HCT116 (cell line): ENCODE results near the gene RNASEH2A. TPM values are rescaled to one million over a fixed set of nuclear protein-coding genes. Genes with fewer than 3 reads are reported as not detected.

Source experiments
- ATAC-seq: fragments of 200-7000 bp; cut with Tn5 transposase; 2 replicates; pipeline ENCODE4 v1.9.1; 2020; ENCODE audit warnings: mild to moderate bottlenecking, moderate library complexity
- BruUV-seq: library from RNA; stranded (reverse); fragments of 400-500 nt; replicated peaks from 2 replicates; lab custom pipeline; 2021; lab: Mats Ljungman, UMichigan
- CTCF ChIA-PET: fragments of 300-600 bp; sonication (Branson Sonifier 250); formaldehyde crosslinking; loops from one replicate; lab custom pipeline; 2021; ENCODE audit warnings: antibody characterized with exemption; lab: Charles Lee
- POLR2A ChIA-PET: fragments of 300-600, 350-600 bp; sonication (Branson Sonifier 250); formaldehyde crosslinking; loops from one replicate; lab custom pipeline; 2021; ENCODE audit warnings: antibody characterized with exemption; lab: Charles Lee
- RAD21 ChIA-PET, 2 experiments: fragments of 300-600 bp; sonication (Branson Sonifier 250); formaldehyde crosslinking; loops; one replicate each; lab custom pipeline; 2023; ENCODE audit warnings: low total read pairs in 2 of 2; ENCODE audit not compliant: uncharacterized antibody in 2 of 2, unreplicated experiment in 2 of 2, low non-redundant PET in 1 of 2; lab: Charles Lee
- DNase-seq: peaks from one replicate; pipeline ENCODE4 v3.0.0-alpha.2; 2010; ENCODE audit warnings: low read depth, low spot score
- H2AFZ ChIP-seq: fragments of 200-600 bp; shearing (Covaris generic), sonication (generic); 2 replicates; pipeline ENCODE4 v1.6.1; 2017; ENCODE audit warnings: low read depth, mixed run types, mixed read lengths, antibody characterized with exemption, low read length; ENCODE audit not compliant: poor library complexity, severe bottlenecking
- H3K27ac ChIP-seq: 2 replicates; pipeline ENCODE4 v1.5.1; 2012; ENCODE audit warnings: low read depth, low read length
- H3K27me3 ChIP-seq: fragments of 200-600 bp; sonication (generic); 2 replicates; pipeline ENCODE4 v1.6.1; 2016; ENCODE audit warnings: mixed run types, low read length, mixed read lengths; ENCODE audit not compliant: insufficient read depth
- H3K36me3 ChIP-seq, 2 experiments: fragments of 200-500 bp in 1 of 2; fragments of 200-600 bp in 1 of 2; sonication (Bioruptor generic) in 1 of 2; sonication (generic) in 1 of 2; 2 replicates each; pipeline versions ENCODE4 v1.5.1 to v1.6.1; 2014 to 2016; ENCODE audit warnings: low read length in 2 of 2, inconsistent platforms in 1 of 2, mixed read lengths in 1 of 2, mixed run types in 1 of 2; ENCODE audit not compliant: insufficient read depth in 2 of 2, control insufficient read depth in 1 of 2
- H3K4me1 ChIP-seq, 2 experiments: fragments of 200-600 bp in 1 of 2; sonication (generic) in 1 of 2; 2 replicates each; pipeline versions ENCODE4 v1.5.1 to v1.6.1; 2012 to 2017; ENCODE audit warnings: low read length in 2 of 2, inconsistent platforms in 1 of 2, mild to moderate bottlenecking in 1 of 2, mixed read lengths in 1 of 2, mixed run types in 1 of 2, moderate library complexity in 1 of 2; ENCODE audit not compliant: insufficient read depth in 2 of 2, control insufficient read depth in 1 of 2
- H3K4me2 ChIP-seq: fragments of 200-600 bp; sonication (generic); 2 replicates; pipeline ENCODE4 v1.6.1; 2017; ENCODE audit warnings: mixed run types, low read length, mixed read lengths
- H3K4me3 ChIP-seq, 2 experiments: fragments of 200-600 bp in 1 of 2; sonication (generic) in 1 of 2; replicated peaks in 1 of 2; 2 replicates each; pipeline ENCODE4 v1.5.1; 2011 to 2016; ENCODE audit warnings: low read length in 2 of 2, control low read depth in 1 of 2, low read depth in 1 of 2, mild to moderate bottlenecking in 1 of 2, mixed read lengths in 1 of 2, mixed run types in 1 of 2
- H3K79me2 ChIP-seq: fragments of 200-600 bp; sonication (generic); 2 replicates; pipeline ENCODE4 v1.6.1; 2017; ENCODE audit warnings: mild to moderate bottlenecking, mixed run types, low read length, moderate library complexity, mixed read lengths; ENCODE audit not compliant: insufficient read depth
- H3K9ac ChIP-seq: fragments of 200-600 bp; sonication (generic); 2 replicates; pipeline ENCODE4 v1.6.1; 2016; ENCODE audit warnings: low read length, mixed read lengths
- H3K9me2 ChIP-seq: fragments of 200-600 bp; sonication (generic), shearing (Covaris generic); 2 replicates; pipeline ENCODE4 v1.6.1; 2017; ENCODE audit warnings: mixed run types, mild to moderate bottlenecking, moderate library complexity; ENCODE audit not compliant: insufficient read depth
- H3K9me3 ChIP-seq, 2 experiments: fragments of 200-500 bp in 1 of 2; fragments of 200-600 bp in 1 of 2; sonication (Bioruptor generic) in 1 of 2; sonication (generic) in 1 of 2; 2 replicates each; pipeline ENCODE4 v1.6.1; 2014 to 2017; ENCODE audit warnings: low read length in 2 of 2, mixed read lengths in 2 of 2, inconsistent platforms in 1 of 2, low read depth in 1 of 2, mild to moderate bottlenecking in 1 of 2, mixed run types in 1 of 2, moderate library complexity in 1 of 2; ENCODE audit not compliant: control insufficient read depth in 1 of 2, insufficient read depth in 1 of 2
- H4K20me1 ChIP-seq: fragments of 200-600 bp; sonication (generic), shearing (Covaris generic); 2 replicates; pipeline ENCODE4 v1.6.1; 2017; ENCODE audit warnings: mixed run types, mild to moderate bottlenecking, moderate library complexity; ENCODE audit not compliant: insufficient read depth
- CEBPB ChIP-seq: IDR thresholded peaks from 2 replicates; pipeline ENCODE4 v1.6.1; 2012; ENCODE audit warnings: low read depth
- EGR1 ChIP-seq: IDR thresholded peaks from 2 replicates; pipeline ENCODE4 v1.6.1; 2012; ENCODE audit warnings: low read depth
- ELF1 ChIP-seq: IDR thresholded peaks from 2 replicates; pipeline ENCODE4 v1.6.1; 2012; ENCODE audit warnings: low read depth, borderline replicate concordance
- POLR2AphosphoS5 ChIP-seq: IDR thresholded peaks from 2 replicates; pipeline ENCODE4 v1.6.1; 2011; ENCODE audit warnings: mild to moderate bottlenecking, low read depth, low read length, moderate library complexity
- REST ChIP-seq: IDR thresholded peaks from 2 replicates; pipeline ENCODE4 v1.6.1; 2012; ENCODE audit warnings: low read depth
- SIN3A ChIP-seq: IDR thresholded peaks from 2 replicates; pipeline ENCODE4 v1.6.1; 2012; ENCODE audit warnings: low read depth
- SP1 ChIP-seq: IDR thresholded peaks from 2 replicates; pipeline ENCODE4 v1.6.1; 2012; ENCODE audit warnings: low read depth
- ZFX ChIP-seq: fragments of 450-650 bp; IDR thresholded peaks from 2 replicates; pipeline ENCODE4 v1.6.1; 2017
- intact Hi-C: fragments of 100-400 bp; cut with micrococcal nuclease; formaldehyde crosslinking; loops from 2 replicates; pipeline ENCODE4 v1.10.0; 2022
- total RNA-seq: library from RNA; stranded (reverse); gene quantifications from one replicate; pipeline ENCODE4 v1.2.1, GENCODE V29; 2021; ENCODE audit not compliant: unreplicated experiment

RNASEH2A gene
- total RNA-seq, 1 experiment from 2014 or later, result 54.5 TPM

- Histone ChIP-seq H3K9ac (peak overlapping the region; percentile 93), H3K27ac (peak overlapping the region; percentile 96)
- no TSS peak for BruUV-seq
- ChIA-PET RAD21 (interaction anchor here in 1 of 2 experiments (1.2 kb wide), 1 partner anchor 10 kb away, joined by 4 read pairs; no protein-coding TSS in a partner anchor), CTCF (interaction anchor here (1.8 to 7.4 kb wide), 2 partner anchors 13 to 23 kb away, joined by 9 to 88 read pairs; partner anchors contain the start of gene HOOK2)
- intact Hi-C loops, result no loop called here
- no peak for TF ChIP-seq REST
- no peak for TF ChIP-seq EGR1
- TF ChIP-seq SIN3A, result no peak
- TF ChIP-seq POLR2AphosphoS5, result no peak; the same call in 1 of the 2 replicates
- peak; percentile 61 for TF ChIP-seq ZFX
- no peak for TF ChIP-seq CEBPB
- TF ChIP-seq ELF1, result no peak
- no peak for TF ChIP-seq SP1
- TF ChIP-seq, all 23 proteins: peak for 1
- peaks cover 63 to 92% of the 10 kb centered on the region in 2 experiments for H3K4me1 ChIP-seq
- no peaks in the 10 kb centered on the region for H3K9me2 ChIP-seq
- no peaks in the 10 kb centered on the region for H3K36me3 ChIP-seq
- H3K79me2 ChIP-seq, result peaks cover 19% of the 10 kb centered on the region
- DNase-seq (no peak), ATAC-seq (peak; percentile 3)
- no peaks in the 10 kb centered on the region for H3K27me3 ChIP-seq
- no peak overlapping the region for H2AFZ ChIP-seq
- H4K20me1 ChIP-seq, result no peaks in the 10 kb centered on the region
- H3K4me3 ChIP-seq, result peak overlapping the region; percentile 77 to 84
- POLR2A ChIA-PET, result interaction anchor here (1.5 kb wide), 1 partner anchor 865 kb away, joined by 3 read pairs; the partner anchor contains the start of gene ZNF700
- H3K4me2 ChIP-seq, result peak overlapping the region; percentile 99
- H3K9me3 ChIP-seq, result no peaks in the 10 kb centered on the region
Measured at GRCh38 chr19:12789098-12789903, 17.1 kb upstream of the RNASEH2A start.
